Loucy (cell line): ENCODE data around the gene GCSH.

ENCODE experiments used
- CTCF ChIP-seq: fragments of 200-600 bp; sonication (generic); conservative IDR thresholded peaks from 2 replicates; pipeline ENCODE4 v1.5.1; 2014; ENCODE audit warnings: mild to moderate bottlenecking, antibody characterized with exemption, low read length
- EZH2phosphoT487 ChIP-seq: fragments of 200-600 bp; IDR thresholded peaks from 2 replicates; pipeline ENCODE4 v1.6.1; 2018; ENCODE audit warnings: antibody characterized with exemption, mild to moderate bottlenecking, moderate library complexity, borderline replicate concordance

GRCh38 chr16:81061307-81061640 is 34.9 kb downstream of the GCSH start:
- TF ChIP-seq CTCF (no peak), EZH2phosphoT487 (no peak)
